22Rv1 (cell line): ENCODE results near the gene FOXD4.
A peak's percentile ranks its signal among the peaks of the same experiment; 100 is the strongest.
"Not testable (repeated sequence)": the region's sequence is repeated elsewhere in the genome, so short reads cannot be mapped to it uniquely, and the experiment has no call there.

Experiments used
- H3K27ac ChIP-seq: fragments of 450-650 bp; 2 replicates; pipeline ENCODE4 v1.5.1; 2017
- CTCF ChIP-seq: fragments of 450-650 bp; IDR thresholded peaks from 2 replicates; pipeline ENCODE4 v1.5.1; 2017; ENCODE audit warnings: mild to moderate bottlenecking

FOXD4 gene

GRCh38 chr9:90851-91250, 27.4 kb downstream of the FOXD4 start:
- not testable (repeated sequence) for H3K27ac ChIP-seq

- TF ChIP-seq CTCF: peak; percentile 42
- not testable (repeated sequence) for H3K27ac ChIP-seq
These were observed 29.7 kb downstream of the FOXD4 start for GRCh38 chr9:88396-89037.

- H3K27ac ChIP-seq: not testable (repeated sequence)
These were observed 30.4 kb downstream of the FOXD4 start for GRCh38 chr9:87860-88259.

DNA sequence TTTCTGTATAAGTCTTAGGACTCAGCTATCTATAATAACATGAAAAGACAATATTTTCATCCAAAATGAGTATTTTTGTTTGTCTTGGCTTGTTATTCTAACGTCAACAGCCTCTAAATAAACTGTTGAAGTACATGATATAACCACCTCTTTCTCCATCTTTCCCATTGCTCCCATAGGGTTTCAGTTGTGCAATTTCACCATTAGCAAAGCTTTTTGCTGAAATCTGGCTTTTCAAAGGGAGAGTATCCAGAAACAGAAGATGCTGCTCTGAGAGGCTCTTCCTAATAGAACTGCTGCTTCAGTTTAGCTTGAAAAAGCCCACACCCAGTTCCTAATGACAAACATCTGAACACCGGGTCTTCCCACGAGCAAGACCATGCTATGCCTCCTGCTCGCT, 31.1 kb downstream of the FOXD4 start:
- not testable (repeated sequence) for H3K27ac ChIP-seq

DNA sequence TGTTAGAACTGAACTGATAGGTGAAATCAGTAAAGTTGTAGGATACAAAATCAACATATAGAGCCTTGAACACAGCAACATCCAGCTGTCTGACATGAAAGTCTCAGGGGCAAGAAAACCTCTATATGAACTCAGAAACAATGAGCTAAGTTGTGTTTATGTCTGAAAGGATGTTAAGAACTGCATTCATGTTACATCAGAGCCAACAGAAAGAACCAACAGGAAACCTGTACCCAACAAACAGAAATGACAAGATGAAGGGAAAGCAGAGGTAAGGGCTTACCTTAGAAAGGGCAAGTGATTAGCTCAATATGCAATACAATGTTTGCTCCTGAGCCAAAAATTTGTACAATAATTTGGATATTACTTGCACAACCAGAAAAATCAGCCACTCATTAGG, 31.5 kb downstream of the FOXD4 start:
- H3K27ac ChIP-seq: not testable (repeated sequence)

DNA sequence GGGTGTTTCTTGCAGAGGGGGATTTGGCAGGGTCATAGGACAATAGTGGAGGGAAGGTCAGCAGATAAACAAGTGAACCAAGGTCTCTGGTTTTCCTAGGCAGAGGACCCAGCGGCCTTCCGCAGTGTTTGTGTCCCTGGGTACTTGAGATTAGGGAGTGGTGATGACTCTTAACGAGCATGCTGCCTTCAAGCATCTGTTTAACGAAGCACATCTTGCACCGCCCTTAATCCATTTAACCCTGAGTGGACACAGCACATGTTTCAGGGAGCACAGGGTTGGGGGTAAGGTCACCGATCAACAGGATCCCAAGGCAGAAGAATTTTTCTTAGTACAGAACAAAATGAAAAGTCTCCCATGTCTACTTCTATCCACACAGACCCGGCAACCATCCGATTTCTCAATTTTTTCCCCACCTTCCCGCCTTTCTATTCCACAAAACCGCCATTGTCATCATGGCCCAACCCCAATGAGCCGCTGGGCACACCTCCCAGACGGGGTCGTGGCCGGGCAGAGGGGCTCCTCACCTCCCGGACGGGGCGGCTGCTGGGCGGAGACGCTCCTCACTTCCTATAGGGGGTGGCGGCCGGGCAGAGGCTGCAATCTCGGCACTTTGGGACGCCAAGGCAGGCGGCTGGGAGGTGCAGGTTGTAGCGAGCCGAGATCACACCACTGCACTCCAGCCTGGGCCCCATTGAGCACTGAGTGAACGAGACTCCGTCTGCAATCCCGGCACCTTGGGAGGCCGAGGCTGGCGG, 35.1 kb downstream of the FOXD4 start:
- not testable (repeated sequence) for H3K27ac ChIP-seq

DNA sequence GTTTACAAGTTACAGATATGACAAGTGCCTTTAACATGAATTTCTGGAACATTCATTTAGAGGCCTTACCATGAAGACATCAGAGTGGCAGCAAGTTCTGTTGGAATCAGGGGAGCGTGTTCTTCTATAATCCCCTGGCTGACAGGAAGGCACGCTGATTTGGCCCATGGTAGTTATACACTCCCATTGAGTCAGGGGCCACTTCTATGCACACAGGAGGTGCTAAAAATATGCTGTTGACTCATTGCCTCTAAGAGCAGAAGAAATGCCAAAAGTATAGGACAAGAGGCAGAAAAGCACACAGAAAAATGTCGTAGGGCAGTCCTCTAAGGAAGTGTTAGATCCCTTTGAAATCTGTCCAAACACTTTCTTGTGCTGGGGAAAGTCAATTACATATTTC, 39.9 kb downstream of the FOXD4 start:
- not testable (repeated sequence) for H3K27ac ChIP-seq

- not testable (repeated sequence) for H3K27ac ChIP-seq
These were observed 41.8 kb downstream of the FOXD4 start for GRCh38 chr9:76389-76788.

GRCh38 chr9:73900-74525, 44.2 kb downstream of the FOXD4 start:
- H3K27ac ChIP-seq: not testable (repeated sequence)

GRCh38 chr9:73076-73899, 44.9 kb downstream of the FOXD4 start:
- H3K27ac ChIP-seq: not testable (repeated sequence)
